Left kidney (tissue), 2 donors: ENCODE results near the gene MPC2. TPM values are rescaled to one million over a fixed set of nuclear protein-coding genes. Genes with fewer than 3 reads are reported as not detected.
"Not testable (repeated sequence)": the region's sequence is repeated elsewhere in the genome, so short reads cannot be mapped to it uniquely, and the experiment has no call there.

Source experiments
- DNase-seq: peaks from one replicate; pipeline ENCODE4 v3.0.0-alpha.2; 2013
- polyA plus RNA-seq: library from polyadenylated mRNA; unstranded; fragments of 120-200 nt; gene quantifications from one replicate; pipeline ENCODE4 v1.2.1, GENCODE V29; 2013; ENCODE audit not compliant: insufficient read length

MPC2 gene
- polyA plus RNA-seq, 1 donor = 178 TPM

DNA sequence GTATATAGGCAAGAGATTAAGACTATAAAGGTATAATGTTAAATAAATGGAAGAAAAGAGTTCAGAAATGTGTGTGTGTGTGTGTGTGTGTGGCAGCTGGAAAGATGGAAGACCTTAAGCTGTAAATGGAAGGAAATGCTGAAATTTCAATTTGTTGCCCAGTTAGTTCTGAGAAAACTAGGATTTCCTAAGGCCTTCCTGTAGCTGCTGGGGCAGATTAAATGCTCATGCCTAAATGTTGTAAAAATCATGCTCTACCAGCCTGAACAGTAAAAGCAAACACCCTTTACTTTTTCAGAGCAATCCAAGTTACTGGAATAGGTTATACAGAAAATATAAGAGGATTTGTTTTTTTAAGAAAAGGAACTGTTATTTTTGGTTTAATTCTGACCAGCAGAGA lies 31.2 kb downstream of the MPC2 start:
- DNase-seq = no peak

GRCh38 chr1:167905182-167905581 lies 31.7 kb downstream of the MPC2 start:
- no peak for DNase-seq

GRCh38 chr1:167904652-167905130 lies 32.2 kb downstream of the MPC2 start:
- no peak for DNase-seq

GRCh38 chr1:167900907-167901306 lies 36.0 kb downstream of the MPC2 start:
- no peak for DNase-seq

DNA sequence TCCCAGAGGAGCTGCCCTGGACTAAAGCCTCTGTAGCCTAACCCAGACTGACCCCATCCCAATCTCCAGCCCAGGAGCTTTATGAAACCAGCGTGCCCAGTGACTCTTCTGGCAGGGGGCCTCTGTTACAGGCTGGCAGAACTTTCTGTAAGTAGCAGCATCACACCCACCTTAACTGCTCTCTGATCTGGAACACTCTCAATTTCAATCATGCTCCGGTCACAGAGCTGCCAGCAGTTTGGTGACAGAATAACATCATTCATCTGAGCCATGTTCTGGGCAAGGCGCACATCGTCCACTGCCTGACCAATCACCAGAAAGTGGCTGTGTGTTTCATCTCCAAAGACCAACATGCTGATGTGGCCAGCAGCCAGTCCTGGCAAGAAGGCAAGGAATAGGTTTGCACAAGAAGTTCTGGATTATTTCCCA lies 37.6 kb downstream of the MPC2 start:
- DNase-seq = no peak

- DNase-seq = no peak
Measured at GRCh38 chr1:167898578-167899222, 38.2 kb downstream of the MPC2 start.

GRCh38 chr1:167893798-167894197 lies 43.1 kb downstream of the MPC2 start:
- no peak for DNase-seq

GRCh38 chr1:167890400-167890799 lies 46.5 kb downstream of the MPC2 start:
- no peak for DNase-seq

DNA sequence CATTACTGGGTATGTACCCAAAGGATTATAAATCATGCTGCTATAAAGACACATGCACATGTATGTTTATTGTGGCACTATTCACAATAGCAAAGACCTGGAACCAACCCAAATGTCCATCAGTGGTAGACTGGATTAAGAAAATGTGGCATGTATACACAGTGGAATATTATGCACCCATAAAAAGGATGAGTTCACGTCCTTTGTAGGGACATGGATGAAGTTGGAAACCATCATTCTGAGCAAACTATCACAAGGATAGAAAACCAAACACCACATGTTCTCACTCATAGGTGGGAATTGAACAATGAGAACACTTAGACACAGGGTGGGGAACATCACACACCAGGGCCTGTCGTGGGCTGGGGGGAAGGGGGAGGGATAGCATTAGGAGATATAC lies 49.7 kb downstream of the MPC2 start:
- not testable (repeated sequence) for DNase-seq

- DNase-seq = no peak
Measured at GRCh38 chr1:167882376-167882775, 54.5 kb downstream of the MPC2 start.

- no peak for DNase-seq
Measured at GRCh38 chr1:167881786-167882185, 55.1 kb downstream of the MPC2 start.

DNA sequence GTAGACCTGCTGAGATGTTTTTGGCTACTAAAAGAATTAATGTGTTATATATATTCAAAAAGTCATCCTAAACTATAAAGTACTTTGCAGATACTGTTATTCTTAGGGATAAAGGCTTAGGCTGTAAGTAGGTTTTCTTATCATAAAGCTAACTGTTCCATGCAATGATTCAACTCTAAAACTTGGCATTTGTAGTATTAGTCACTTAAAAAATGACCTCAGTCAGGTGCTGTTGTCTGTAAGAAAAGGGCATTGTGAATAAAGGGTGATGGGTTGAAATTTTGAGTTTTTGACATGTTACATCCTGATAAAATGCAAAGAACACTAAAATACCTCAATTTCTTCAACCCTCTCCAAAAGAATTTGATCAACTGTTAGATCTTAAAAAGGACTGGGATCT lies 55.8 kb downstream of the MPC2 start:
- DNase-seq = no peak

GRCh38 chr1:167880580-167881021 lies 56.3 kb downstream of the MPC2 start:
- no peak for DNase-seq

DNA sequence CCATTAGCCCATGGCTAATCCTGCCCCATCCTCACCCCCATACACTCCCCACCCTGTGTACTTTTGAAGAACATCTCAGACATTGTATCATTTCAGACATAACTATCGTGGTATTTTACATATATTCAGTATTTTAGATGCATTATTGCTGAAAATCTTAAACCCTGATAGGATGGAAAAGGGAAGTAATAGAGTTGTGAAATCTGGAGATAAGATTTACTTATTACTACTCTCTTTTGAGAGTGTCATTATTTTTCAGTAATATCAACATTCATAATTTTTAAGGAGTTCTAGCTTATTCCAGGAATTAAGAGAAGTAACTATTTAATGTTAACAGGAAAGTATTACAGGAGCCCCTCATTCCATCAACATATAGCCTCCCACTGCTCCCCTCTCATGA lies 57.4 kb downstream of the MPC2 start:
- no peak for DNase-seq

- no peak for DNase-seq
Measured at GRCh38 chr1:167878372-167879160, 58.3 kb downstream of the MPC2 start.

DNA sequence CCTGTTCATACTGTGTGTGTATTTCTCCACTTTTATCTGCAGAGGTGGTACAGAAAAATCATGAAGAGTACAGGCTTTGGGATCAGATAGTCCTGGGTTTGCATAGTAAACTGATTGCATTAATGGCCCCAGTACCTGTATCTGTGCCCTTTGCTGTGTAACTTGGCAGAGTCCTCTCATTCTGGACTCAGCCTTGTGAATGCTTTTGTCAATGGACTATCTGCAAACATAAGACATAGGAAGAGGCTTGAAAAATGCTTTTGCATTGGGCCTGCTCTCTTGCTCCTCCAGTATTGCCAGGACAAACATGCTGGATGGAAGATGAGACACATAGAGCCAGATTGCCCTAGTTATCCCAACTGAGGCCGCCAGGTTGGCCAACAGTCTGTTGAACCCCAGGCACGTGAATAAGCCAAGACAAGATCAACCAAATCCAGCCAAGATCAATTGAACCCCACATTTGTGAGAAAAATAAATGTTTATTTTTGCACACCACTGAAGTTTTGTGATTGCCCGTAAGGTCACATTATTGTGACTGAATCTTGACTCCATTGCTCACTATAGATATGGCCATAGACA lies 60.2 kb downstream of the MPC2 start:
- no peak for DNase-seq

- DNase-seq = no peak
Measured at GRCh38 chr1:167871331-167871730, 65.5 kb downstream of the MPC2 start.

- not testable (repeated sequence) for DNase-seq
Measured at GRCh38 chr1:167869157-167870001, 67.5 kb downstream of the MPC2 start.

GRCh38 chr1:167866739-167867414 lies 70.0 kb downstream of the MPC2 start:
- DNase-seq = not testable (repeated sequence)
